ENCODE data around the gene PPP2R2C.

DNA sequence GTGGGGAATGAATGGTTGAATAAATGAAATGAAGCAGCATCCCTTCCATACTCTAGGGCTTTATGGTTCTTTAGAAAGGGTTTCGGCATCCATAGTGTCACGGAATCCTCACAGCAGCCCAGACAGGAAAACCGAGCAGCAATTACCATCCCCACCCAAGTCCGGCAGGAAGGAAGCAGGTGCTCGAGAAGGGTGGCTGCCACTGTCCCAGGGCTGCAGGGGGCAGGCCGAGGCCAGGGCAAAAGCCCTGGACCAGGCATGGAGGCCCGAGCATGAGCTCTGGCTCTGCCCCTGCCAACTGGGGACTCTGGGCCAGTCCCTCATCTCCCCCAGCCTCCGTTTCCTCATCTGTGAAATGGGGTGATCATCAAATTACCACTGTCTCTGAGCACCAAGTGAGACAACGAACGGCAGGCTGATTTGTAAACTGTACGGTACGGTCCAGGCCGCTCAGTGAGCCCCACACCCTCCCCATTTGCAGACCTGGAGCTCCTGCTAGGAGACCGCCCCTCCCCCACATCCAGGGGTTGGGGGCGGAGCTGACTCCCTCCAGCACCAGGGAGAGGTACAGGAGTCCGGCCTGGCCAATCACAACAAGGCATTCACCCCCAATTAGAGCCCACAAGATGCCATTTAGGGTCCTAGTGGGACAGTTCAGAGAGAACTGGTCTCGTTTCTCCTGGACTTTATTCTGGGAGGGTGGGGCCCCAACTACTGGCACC lies 102.3 kb downstream of the PPP2R2C start:
- TF ChIP-seq, protein P1, sequence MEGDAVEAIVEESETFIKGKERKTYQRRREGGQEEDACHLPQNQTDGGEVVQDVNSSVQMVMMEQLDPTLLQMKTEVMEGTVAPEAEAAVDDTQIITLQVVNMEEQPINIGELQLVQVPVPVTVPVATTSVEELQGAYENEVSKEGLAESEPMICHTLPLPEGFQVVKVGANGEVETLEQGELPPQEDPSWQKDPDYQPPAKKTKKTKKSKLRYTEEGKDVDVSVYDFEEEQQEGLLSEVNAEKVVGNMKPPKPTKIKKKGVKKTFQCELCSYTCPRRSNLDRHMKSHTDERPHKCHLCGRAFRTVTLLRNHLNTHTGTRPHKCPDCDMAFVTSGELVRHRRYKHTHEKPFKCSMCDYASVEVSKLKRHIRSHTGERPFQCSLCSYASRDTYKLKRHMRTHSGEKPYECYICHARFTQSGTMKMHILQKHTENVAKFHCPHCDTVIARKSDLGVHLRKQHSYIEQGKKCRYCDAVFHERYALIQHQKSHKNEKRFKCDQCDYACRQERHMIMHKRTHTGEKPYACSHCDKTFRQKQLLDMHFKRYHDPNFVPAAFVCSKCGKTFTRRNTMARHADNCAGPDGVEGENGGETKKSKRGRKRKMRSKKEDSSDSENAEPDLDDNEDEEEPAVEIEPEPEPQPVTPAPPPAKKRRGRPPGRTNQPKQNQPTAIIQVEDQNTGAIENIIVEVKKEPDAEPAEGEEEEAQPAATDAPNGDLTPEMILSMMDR (IDR thresholded peaks at IDR 0.05; ENCODE audit: borderline replicate concordance, extremely low read depth, low read length, poor library complexity, severe bottlenecking): no peak
- no peak for TF ChIP-seq EZH2 (IDR thresholded peaks at IDR 0.05; ENCODE audit: borderline replicate concordance, low read depth, low read length, severe bottlenecking)
